Mammary epithelial cell (primary cell): ENCODE results near the gene TSPO2.

Source experiments
- CTCF ChIP-seq, 2 donors: IDR thresholded peaks in 1 of 2; conservative IDR thresholded peaks in 1 of 2; 2 replicates each; pipeline ENCODE4 v1.5.1; 2011 to 2012; ENCODE audit warnings: inconsistent platforms in 2 of 2, low read length in 2 of 2, mild to moderate bottlenecking in 2 of 2, control low read depth in 1 of 2, low read depth in 1 of 2; ENCODE audit not compliant: insufficient read depth in 1 of 2; ENCODE audit errors: extremely low read depth in 1 of 2
- EZH2 ChIP-seq: IDR thresholded peaks from 2 replicates; pipeline ENCODE4 v1.6.1; 2012; ENCODE audit warnings: low read length, inconsistent platforms, borderline replicate concordance

GRCh38 chr6:41045664-41046063 is 3.4 kb downstream of the TSPO2 start:
- TF ChIP-seq CTCF (conservative IDR thresholded peaks at IDR 0.05 in 1 of 2, IDR thresholded peaks at IDR 0.05 in 1 of 2; ENCODE audit: extremely low read depth in 1 of 2, insufficient read depth in 1 of 2, low read depth in 1 of 2, low read length in 2 of 2) (no peak), EZH2 (no peak)
